Right lobe of liver (tissue), 6 donors: ENCODE results near the gene PPP3R1. TPM values are rescaled to one million over a fixed set of nuclear protein-coding genes. Genes with fewer than 3 reads are reported as not detected.

Experiments used
- ATAC-seq, 4 donors: fragments of 200-7000 bp; cut with Tn5 transposase; one replicate each; pipeline ENCODE4 v1.9.1; 2020; ENCODE audit warnings: mild to moderate bottlenecking in 4 of 4, moderate library complexity in 4 of 4
- DNase-seq, 3 donors: peaks; one replicate each; pipeline ENCODE4 v3.0.0-alpha.2; 2020
- H3K27ac ChIP-seq, 3 donors: fragments of 200-600 bp; one replicate each; pipeline ENCODE4 v1.8.0; 2022
- H3K27me3 ChIP-seq, 2 donors: fragments of 200-600 bp; one replicate each; pipeline ENCODE4 v1.8.0; 2022
- H3K36me3 ChIP-seq, 4 donors: fragments of 200-600 bp; sonication (generic) in 1 of 4; one replicate each; pipeline versions ENCODE4 v1.5.1 to v1.8.0; 2017 to 2022; ENCODE audit warnings: control low read depth in 1 of 4
- H3K4me1 ChIP-seq, 4 donors: fragments of 200-600 bp; sonication (generic) in 1 of 4; one replicate each; pipeline versions ENCODE4 v1.5.1 to v1.8.0; 2017 to 2022; ENCODE audit warnings: control low read depth in 1 of 4
- H3K4me3 ChIP-seq, 3 donors: fragments of 200-600 bp; one replicate each; pipeline ENCODE4 v1.8.0; 2022
- H3K9me3 ChIP-seq, 4 donors: fragments of 200-600 bp; sonication (generic) in 1 of 4; one replicate each; pipeline versions ENCODE4 v1.5.1 to v1.8.0; 2017 to 2022; ENCODE audit warnings: control low read depth in 1 of 4
- POLR2A ChIP-seq: fragments of 450-650 bp; IDR thresholded peaks from one replicate; pipeline ENCODE4 v1.6.1; 2017; ENCODE audit warnings: antibody characterized with exemption, mild to moderate bottlenecking
- WGBS: methylation state at CpG from one replicate; pipeline ENCODE4 v1.1.6; 2018; ENCODE audit warnings: low coverage, low lambda C conversion rate; ENCODE audit not compliant: insufficient coverage; ENCODE audit errors: missing lambda C conversion rate; 5-methylcytosine and 5-hydroxymethylcytosine counted together
- intact Hi-C, 2 donors: fragments of 100-400 bp; cut with DNase I; formaldehyde crosslinking; loops; one replicate each; pipeline versions ENCODE4 v1.11.2 to v1.14.1; 2022
- total RNA-seq, 6 experiments: library from RNA; depleted of rRNA in 2 of 6; stranded (reverse); fragments of >200 nt in 2 of 6; fragmentation: NEBNext Ultra II Directional in 3 of 6; extraction: Animal tissue kit (Norgen Biotek cat#: 25700) in 3 of 6; gene quantifications; one replicate each; pipeline versions ENCODE4 v1.1.0 to v1.2.4, GENCODE V29; 2016 to 2023
- TF ChIP-seq, protein P1 (sequence below), 4 donors: fragments of 200-600 bp in 3 of 4; fragments of 450-650 bp in 1 of 4; IDR thresholded peaks; one replicate each; pipeline versions ENCODE4 v1.5.1 to v1.8.0; 2016 to 2022; ENCODE audit warnings: antibody characterized with exemption in 4 of 4, mild to moderate bottlenecking in 2 of 4
- donor health status: DM: no; HTN: yes; CAD: no.
- donor health status: DM: no; HTN: no; CAD: no.
- donor health status: DM: no; HTN: no; CAD: no.
- donor health status: DM: no; HTN: yes; CAD: no.
- donor health status: DM: no; HTN: yes; CAD: no.

Gene PPP3R1
- total RNA-seq, 6 experiments from 2014 or later: 21.0 to 37.9 (median 27.2) TPM

DNA sequence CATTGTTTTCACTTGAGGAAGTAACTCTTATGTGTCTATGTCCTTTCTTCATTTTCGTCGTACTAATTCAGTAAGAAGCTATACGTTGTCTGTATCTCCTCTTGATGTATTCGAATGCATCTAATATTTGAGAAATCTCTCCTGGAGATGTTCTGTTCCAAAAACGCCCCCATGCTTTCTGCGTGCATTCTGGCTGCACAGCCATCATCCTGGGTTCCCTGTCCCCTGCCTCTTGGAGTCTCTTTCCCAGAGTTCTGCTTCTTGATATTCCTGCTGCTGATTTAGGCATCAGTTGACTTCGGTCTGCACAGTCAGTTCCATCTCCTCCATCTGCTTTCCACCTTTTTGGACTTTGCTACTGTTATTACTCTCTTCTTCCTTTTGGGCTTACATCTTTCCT lies 81.2 kb downstream of the PPP3R1 start:
- no peaks in the 10 kb centered on the region for H3K9me3 ChIP-seq
- H3K4me1 ChIP-seq: no peaks in the 10 kb centered on the region
- no peak overlapping the region for H3K27ac ChIP-seq
- ATAC-seq (no peak), DNase-seq (no peak)
- H3K36me3 ChIP-seq: peaks cover 0 to 13% (median 2%) of the 10 kb centered on the region in 4 donors
- TF ChIP-seq, protein P1, sequence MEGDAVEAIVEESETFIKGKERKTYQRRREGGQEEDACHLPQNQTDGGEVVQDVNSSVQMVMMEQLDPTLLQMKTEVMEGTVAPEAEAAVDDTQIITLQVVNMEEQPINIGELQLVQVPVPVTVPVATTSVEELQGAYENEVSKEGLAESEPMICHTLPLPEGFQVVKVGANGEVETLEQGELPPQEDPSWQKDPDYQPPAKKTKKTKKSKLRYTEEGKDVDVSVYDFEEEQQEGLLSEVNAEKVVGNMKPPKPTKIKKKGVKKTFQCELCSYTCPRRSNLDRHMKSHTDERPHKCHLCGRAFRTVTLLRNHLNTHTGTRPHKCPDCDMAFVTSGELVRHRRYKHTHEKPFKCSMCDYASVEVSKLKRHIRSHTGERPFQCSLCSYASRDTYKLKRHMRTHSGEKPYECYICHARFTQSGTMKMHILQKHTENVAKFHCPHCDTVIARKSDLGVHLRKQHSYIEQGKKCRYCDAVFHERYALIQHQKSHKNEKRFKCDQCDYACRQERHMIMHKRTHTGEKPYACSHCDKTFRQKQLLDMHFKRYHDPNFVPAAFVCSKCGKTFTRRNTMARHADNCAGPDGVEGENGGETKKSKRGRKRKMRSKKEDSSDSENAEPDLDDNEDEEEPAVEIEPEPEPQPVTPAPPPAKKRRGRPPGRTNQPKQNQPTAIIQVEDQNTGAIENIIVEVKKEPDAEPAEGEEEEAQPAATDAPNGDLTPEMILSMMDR (IDR thresholded peaks at IDR 0.05): no peak
- TF ChIP-seq POLR2A: no peak
- 97% methylated on average over 7 of the region's 7 CpGs for WGBS
- H3K4me3 ChIP-seq: no peak overlapping the region
- no peaks in the 10 kb centered on the region for H3K27me3 ChIP-seq
- intact Hi-C loops: no loop called here

DNA sequence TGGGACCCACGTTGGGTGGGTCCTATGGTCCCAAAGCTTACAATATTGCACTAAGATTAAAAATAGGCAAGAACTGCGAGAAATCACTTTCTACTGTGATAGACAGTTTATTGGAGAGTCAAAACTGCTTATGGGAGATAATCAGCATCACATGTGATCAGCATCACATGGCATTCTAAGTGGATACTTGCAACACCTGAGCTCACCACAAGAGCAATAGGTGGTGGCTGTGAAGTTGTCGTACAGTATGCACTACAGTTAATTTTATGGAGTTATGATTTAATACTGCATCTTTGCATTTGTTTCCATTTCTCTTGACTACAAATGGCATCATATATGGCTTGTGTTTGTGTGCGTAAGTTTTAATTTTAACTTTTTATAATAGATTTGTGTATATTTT lies 83.0 kb downstream of the PPP3R1 start:
- H3K27ac ChIP-seq: no peak overlapping the region
- H3K9me3 ChIP-seq: no peaks in the 10 kb centered on the region
- TF ChIP-seq POLR2A: no peak
- TF ChIP-seq, protein P1 (IDR thresholded peaks at IDR 0.05): no peak
- intact Hi-C loops: no loop called here
- no peaks in the 10 kb centered on the region for H3K27me3 ChIP-seq
- no peak overlapping the region for H3K4me3 ChIP-seq
- no peaks in the 10 kb centered on the region for H3K4me1 ChIP-seq
- 94% methylated on average over 4 of the region's 4 CpGs for WGBS
- ATAC-seq (no peak), DNase-seq (no peak)
- H3K36me3 ChIP-seq: peaks cover 0 to 6% (median 2%) of the 10 kb centered on the region in 4 donors

DNA sequence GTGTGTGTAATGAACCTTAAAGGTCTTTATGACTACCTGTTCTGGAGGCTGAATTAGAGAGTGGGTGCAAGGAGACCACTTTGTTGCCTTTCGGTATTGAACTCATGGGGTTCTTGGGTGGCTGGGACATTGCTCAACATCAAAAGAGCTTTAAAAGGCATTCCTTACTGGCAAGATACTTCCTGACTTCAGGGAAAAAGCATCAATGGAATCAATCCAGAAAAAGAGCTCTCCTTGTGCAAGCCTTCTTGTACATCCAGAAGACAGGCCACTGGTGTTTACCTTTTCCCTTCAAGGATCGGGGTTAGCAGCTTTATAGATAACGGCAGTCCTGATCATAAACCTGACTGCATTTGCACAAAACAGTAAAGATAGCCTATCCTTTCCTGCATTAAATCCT lies 85.1 kb downstream of the PPP3R1 start:
- no peak for DNase-seq
- TF ChIP-seq, protein P1 (IDR thresholded peaks at IDR 0.05): no peak

DNA sequence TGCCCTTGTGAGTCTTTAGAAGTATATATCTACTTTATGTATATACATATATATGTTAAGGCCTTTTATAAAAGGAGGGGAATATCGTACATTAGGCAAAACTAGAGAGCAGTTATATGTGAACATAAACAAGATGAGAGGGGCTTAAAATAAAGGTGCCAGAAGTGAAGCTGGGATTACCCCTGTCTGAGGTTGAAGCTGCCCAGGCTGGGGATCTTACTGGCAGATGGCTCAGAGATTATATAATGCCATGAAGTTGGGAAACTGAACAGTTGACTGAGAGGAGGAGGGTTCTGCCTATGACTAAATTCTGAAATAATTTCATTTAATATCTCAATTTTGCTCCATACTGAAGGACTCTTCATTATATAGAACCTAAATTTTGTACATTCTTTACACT lies 88.7 kb downstream of the PPP3R1 start:
- peaks cover 0 to 9% (median 3%) of the 10 kb centered on the region in 4 donors for H3K4me1 ChIP-seq
- WGBS: 100% methylated on average over 1 of the region's 1 CpG
- intact Hi-C loops: no loop called here

More for the DNA sequence above, 85.1 kb downstream of the PPP3R1 start:
- ATAC-seq: no peak
- WGBS: 86% methylated on average over 3 of the region's 3 CpGs
- Histone ChIP-seq H3K27me3 (no peaks in the 10 kb centered on the region), H3K9me3 (no peaks in the 10 kb centered on the region), H3K36me3 (peaks cover 0 to 22% (median 2%) of the 10 kb centered on the region in 4 donors), H3K4me3 (no peak overlapping the region), H3K27ac (no peak overlapping the region), H3K4me1 (no peaks in the 10 kb centered on the region)
- intact Hi-C loops: no loop called here

More for the DNA sequence above, 88.7 kb downstream of the PPP3R1 start:
- H3K27ac ChIP-seq: no peak overlapping the region
- no peak overlapping the region for H3K4me3 ChIP-seq
- H3K9me3 ChIP-seq: no peaks in the 10 kb centered on the region
- H3K27me3 ChIP-seq: no peaks in the 10 kb centered on the region
- H3K36me3 ChIP-seq: peaks cover 0 to 32% (median 2%) of the 10 kb centered on the region in 4 donors
- ATAC-seq (no peak), DNase-seq (no peak)
- TF ChIP-seq, protein P1 (IDR thresholded peaks at IDR 0.05): no peak
- no peak for TF ChIP-seq POLR2A
